SK-N-SH treated with all-trans-retinoic acid at 6 μM for 48 hours (cell line): Measurements from ENCODE around the gene CARM1.

Experiments used
- CSDC2 ChIP-seq: fragments of 250-450 bp; sonication (Bioruptor Pico); IDR thresholded peaks from 2 replicates; pipeline ENCODE4 v1.5.0; 2020; ENCODE audit warnings: mild to moderate bottlenecking, moderate library complexity
- ESRRG ChIP-seq: fragments of 250-450 bp; sonication (Bioruptor Pico); IDR thresholded peaks from 2 replicates; pipeline ENCODE4 v1.6.1; 2021; ENCODE audit warnings: mild to moderate bottlenecking
- TSHZ2 ChIP-seq: fragments of 250-450 bp; sonication (Bioruptor Pico); IDR thresholded peaks from 2 replicates; pipeline ENCODE4 v1.5.0; 2020; ENCODE audit warnings: mild to moderate bottlenecking, moderate library complexity
- ZNF8 ChIP-seq: fragments of 450-650 bp; formaldehyde crosslinking; IDR thresholded peaks from 2 replicates; pipeline ENCODE4 v1.5.0; 2020; ENCODE audit warnings: mild to moderate bottlenecking, moderate library complexity

- TF ChIP-seq ZNF8 (CRISPR knock-in tag): no peak
- no peak for TF ChIP-seq CSDC2 (CRISPR knock-in tag)
- TF ChIP-seq ESRRG (CRISPR knock-in tag): no peak
- no peak for TF ChIP-seq TSHZ2 (CRISPR knock-in tag)
These were observed 6.8 kb upstream of the CARM1 start for GRCh38 chr19:10864538-10864899.
